Measurements from ENCODE around the gene PPP4R4. TPM values are rescaled to one million over a fixed set of nuclear protein-coding genes. Genes with fewer than 3 reads are reported as not detected.

PPP4R4 gene
- total RNA-seq, 1 experiment from 2014 or later = 5.5 TPM

DNA sequence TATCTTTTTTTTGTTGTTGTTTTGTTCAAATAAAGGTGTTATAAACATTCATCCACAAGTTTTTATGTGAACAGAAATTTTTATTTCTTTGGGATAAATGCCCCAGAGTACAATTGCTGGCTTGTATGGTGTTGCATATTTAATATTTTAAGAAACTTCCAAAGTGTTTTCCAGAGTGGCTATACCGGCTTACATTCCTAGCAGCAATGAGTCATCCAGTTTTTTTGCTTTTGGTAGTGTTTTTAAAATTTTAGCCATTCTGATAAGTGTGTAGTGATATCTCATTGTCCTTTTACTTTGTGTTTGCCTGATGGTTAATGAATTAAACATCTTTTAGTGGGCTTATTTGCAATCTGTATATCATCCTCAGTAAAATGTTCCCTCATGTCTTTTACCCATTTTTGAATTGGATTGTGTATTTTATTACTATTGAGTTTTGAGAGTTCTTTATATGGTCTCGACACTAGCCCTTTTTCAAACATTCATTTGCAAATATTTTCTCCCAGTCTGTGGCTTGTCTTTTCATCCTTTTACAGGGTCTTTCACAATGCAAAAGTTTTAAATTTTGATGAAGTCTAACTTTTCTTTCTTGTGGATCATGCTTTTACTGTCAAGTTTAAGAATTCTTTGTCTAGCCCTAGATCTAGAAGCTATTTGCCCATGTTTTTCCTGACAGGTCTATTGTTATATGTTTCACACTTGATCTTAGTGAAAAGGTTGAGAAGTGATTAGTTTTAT is 29.5 kb downstream of the PPP4R4 start:
- DNase-seq (ENCODE audit: low read depth, low spot score) (no peak), ATAC-seq (no peak)
- no peaks in the 10 kb centered on the region; the same call in 1 of the 2 replicates for H3K9me2 ChIP-seq (ENCODE audit: insufficient read depth)
- no peak overlapping the region for H3K27ac ChIP-seq (ENCODE audit: low read depth, low read length)
- TF ChIP-seq RAD21 (IDR thresholded peaks at IDR 0.05; ENCODE audit: low read depth) (no peak), EGR1 (IDR thresholded peaks at IDR 0.05; ENCODE audit: low read depth) (no peak), POLR2AphosphoS5 (IDR thresholded peaks at IDR 0.05; ENCODE audit: low read depth, low read length) (no peak), SRF (IDR thresholded peaks at IDR 0.05; ENCODE audit: low read depth) (no peak), EZH2phosphoT487 (IDR thresholded peaks at IDR 0.05; ENCODE audit: borderline replicate concordance) (no peak), EZH2 (IDR thresholded peaks at IDR 0.05) (no peak), ZFX (IDR thresholded peaks at IDR 0.05) (no peak)
- ChIA-PET CTCF (no interaction called here), RAD21 (ENCODE audit: low non-redundant PET in 1 of 2, low total read pairs in 2 of 2, uncharacterized antibody in 2 of 2, unreplicated experiment in 2 of 2) (no interaction called here), POLR2A (no interaction called here)
- intact Hi-C loops (cut with micrococcal nuclease) = no loop called here
- no peaks in the 10 kb centered on the region for H3K79me2 ChIP-seq (ENCODE audit: insufficient read depth, low read length)
- BruUV-seq (replicated peaks) = no TSS peak
- no peaks in the 10 kb centered on the region for H3K36me3 ChIP-seq (ENCODE audit: control insufficient read depth in 1 of 2, insufficient read depth in 2 of 2, low read length in 2 of 2)
- no peak overlapping the region for H3K9ac ChIP-seq (ENCODE audit: low read length)
- no peaks in the 10 kb centered on the region for H3K4me1 ChIP-seq (ENCODE audit: control insufficient read depth in 1 of 2, insufficient read depth in 2 of 2, low read length in 2 of 2)
- H4K20me1 ChIP-seq (ENCODE audit: insufficient read depth) = no peaks in the 10 kb centered on the region
- no peaks in the 10 kb centered on the region for H3K27me3 ChIP-seq (ENCODE audit: insufficient read depth, low read length)
- H3K9me3 ChIP-seq (ENCODE audit: control insufficient read depth in 1 of 2, insufficient read depth in 1 of 2, low read depth in 1 of 2, low read length in 2 of 2) = no peaks in the 10 kb centered on the region
- no peak overlapping the region for H2AFZ ChIP-seq (ENCODE audit: low read depth, low read length, poor library complexity, severe bottlenecking)
- H3K4me3 ChIP-seq (replicated peaks in 1 of 2; ENCODE audit: low read depth in 1 of 2, low read length in 2 of 2) = no peak overlapping the region
- H3K4me2 ChIP-seq (ENCODE audit: low read length) = no peak overlapping the region

DNA sequence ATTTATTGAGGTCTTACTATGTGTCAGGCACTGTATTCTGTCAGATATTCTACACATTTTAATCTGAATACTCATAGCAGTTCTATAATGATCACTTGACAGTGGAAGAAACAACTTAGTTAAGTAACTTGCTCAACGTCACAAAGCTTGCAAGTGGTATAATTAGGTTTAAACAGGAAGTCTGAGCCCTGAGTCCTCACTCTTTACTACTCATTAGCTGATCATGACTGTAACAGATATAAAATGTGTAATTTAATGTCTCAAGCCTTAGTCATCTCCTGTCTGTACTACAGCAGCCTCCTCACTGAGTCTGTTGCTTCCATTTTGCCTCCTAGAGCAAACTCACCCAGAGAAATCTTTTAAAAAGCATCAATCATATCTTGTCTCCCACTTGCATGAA is 38.9 kb downstream of the PPP4R4 start:
- Histone ChIP-seq H3K4me1 (ENCODE audit: control insufficient read depth in 1 of 2, insufficient read depth in 2 of 2, low read length in 2 of 2) (no peaks in the 10 kb centered on the region), H3K27ac (ENCODE audit: low read depth, low read length) (no peak overlapping the region), H3K4me2 (ENCODE audit: low read length) (no peak overlapping the region), H3K79me2 (ENCODE audit: insufficient read depth, low read length) (no peaks in the 10 kb centered on the region), H3K27me3 (ENCODE audit: insufficient read depth, low read length) (no peaks in the 10 kb centered on the region), H3K4me3 (replicated peaks in 1 of 2; ENCODE audit: low read depth in 1 of 2, low read length in 2 of 2) (no peak overlapping the region), H4K20me1 (ENCODE audit: insufficient read depth) (no peaks in the 10 kb centered on the region), H3K9me3 (ENCODE audit: control insufficient read depth in 1 of 2, insufficient read depth in 1 of 2, low read depth in 1 of 2, low read length in 2 of 2) (peaks cover 0 to 3% of the 10 kb centered on the region in 2 experiments; a peak in 1 of 4 replicates), H3K9me2 (ENCODE audit: insufficient read depth) (no peaks in the 10 kb centered on the region), H2AFZ (ENCODE audit: low read depth, low read length, poor library complexity, severe bottlenecking) (no peak overlapping the region), H3K36me3 (ENCODE audit: control insufficient read depth in 1 of 2, insufficient read depth in 2 of 2, low read length in 2 of 2) (peaks cover 0 to 3% of the 10 kb centered on the region in 2 experiments; a peak in 1 of 4 replicates), H3K9ac (ENCODE audit: low read length) (no peak overlapping the region)
- CTCF ChIA-PET = no interaction called here
- ATAC-seq = no peak
- POLR2A ChIA-PET = no interaction called here
- BruUV-seq (replicated peaks) = no TSS peak
- RAD21 ChIA-PET (ENCODE audit: low non-redundant PET in 1 of 2, low total read pairs in 2 of 2, uncharacterized antibody in 2 of 2, unreplicated experiment in 2 of 2) = no interaction called here
- DNase-seq (ENCODE audit: low read depth, low spot score) = no peak
- intact Hi-C loops (cut with micrococcal nuclease) = no loop called here
- no peak for TF ChIP-seq YY1 (IDR thresholded peaks at IDR 0.05; ENCODE audit: extremely low read depth, insufficient replicate concordance, low read depth, low read length)
